NCI-H1694 (cell line): Measurements from ENCODE around the gene PPIB.

Experiments used
- DNase-seq: peaks from one replicate; lab custom pipeline; 2025; lab: John Stamatoyannopoulos, UW

Gene PPIB

DNA sequence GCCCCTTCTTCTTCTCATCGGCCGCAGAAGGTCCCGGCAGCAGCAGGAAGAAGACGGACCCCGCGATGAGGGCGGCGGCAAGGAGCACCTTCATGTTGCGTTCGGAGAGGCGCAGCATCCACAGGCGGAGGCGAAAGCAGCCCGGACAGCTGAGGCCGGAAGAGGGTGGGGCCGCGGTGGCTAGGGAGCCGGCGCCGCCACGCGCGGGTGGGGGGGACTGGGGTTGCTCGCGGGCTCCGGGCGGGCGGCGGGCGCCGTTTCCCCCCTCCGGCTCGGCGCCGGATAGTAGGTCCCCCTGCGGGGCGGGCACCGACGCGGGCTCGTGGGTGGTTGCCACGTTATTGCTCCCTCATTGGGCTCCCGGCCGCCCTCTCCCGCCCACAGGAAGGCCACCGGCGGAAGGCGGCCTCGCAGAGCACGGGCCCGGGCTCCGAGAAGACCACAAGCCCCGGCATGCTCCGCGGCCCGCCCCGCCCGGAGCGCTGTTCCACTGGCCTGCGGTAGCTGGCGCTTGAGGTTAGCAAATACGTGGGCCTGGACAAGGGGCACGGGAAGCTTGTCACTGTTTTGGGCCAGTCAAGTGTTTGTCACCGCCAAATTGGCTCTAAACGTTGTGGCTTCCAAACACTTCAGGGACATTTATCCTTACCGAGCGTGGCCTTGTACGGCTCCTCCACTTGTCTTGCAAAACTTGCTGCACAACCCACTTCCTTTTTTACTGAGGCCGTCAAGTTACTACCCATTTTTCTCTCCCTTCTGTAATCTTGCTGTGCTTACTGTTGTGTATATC, at the start of gene PPIB:
Gene PPIB (minus strand): TSS at position 154 of the 790 bp plus-strand sequence. CDS start 36 bp downstream, at position 118.
- DNase-seq: peak; percentile 75

DNA sequence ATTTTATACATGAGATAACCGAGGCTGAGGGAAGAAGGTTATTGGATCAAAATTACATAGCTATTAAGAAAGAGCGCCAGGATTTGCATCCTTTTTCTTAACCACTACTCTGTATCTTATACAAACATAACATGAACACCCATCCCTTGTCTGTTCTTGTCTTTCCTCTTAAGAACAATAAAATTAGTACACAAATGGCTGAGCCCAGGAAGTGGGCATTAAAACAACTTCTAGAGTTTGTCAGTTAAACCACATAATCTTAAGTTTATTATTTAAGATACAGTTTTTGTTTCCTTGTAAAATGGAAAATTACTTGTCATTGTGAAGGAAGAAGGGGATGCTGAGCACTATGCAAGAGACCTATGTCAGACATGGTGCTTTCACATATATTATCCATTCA, 48.9 kb upstream of the PPIB start:
- no peak for DNase-seq

DNA sequence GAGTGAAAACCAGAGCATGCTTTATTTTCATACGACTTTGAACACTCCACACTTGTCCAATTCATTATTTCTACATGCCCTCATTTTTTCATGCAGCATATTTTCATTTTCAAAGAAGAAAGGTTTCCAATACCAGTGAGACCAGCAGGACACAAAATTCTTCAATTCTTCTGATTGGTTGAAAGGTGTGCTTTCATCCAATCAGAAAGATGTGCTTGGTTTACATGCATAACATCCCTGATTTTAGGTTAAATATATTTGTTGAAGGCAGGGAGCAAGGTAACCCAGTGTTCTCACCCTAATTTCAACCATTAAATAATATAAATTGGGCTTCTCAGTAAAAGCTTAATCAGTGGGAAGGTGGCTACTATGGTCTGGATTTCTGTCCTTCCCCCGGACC, 47.5 kb upstream of the PPIB start:
- DNase-seq: no peak

DNA sequence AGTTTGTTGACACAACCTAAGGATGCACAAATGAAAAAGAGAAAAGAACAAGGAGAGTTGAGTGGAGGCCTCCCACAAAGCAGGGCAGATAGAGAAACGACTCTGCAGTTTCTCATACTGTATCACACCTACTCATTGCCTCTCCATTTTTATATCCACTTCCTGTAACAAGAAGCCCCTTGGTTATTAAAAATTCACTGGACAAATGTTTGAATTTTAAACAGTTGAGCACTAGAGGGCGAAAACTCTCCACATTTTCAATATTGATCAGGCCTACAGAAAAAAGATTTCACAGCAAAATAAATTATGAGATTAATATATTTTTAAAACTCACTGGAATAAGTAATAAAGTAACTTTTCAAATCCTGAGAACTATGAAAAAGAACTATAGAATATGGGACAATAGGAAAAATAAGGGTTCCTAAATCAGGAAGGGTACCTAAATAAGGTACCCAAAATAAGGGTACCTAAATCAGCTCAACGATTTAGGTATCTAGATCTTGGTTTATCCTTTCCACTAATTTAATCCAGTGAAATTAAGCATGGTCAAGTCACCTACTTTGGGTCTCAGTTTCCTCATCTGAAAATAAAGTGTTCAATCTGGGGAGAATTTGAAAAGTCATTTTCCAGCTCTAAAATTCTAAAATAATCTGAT, 47.0 kb upstream of the PPIB start:
- peak; percentile 47 for DNase-seq

DNA sequence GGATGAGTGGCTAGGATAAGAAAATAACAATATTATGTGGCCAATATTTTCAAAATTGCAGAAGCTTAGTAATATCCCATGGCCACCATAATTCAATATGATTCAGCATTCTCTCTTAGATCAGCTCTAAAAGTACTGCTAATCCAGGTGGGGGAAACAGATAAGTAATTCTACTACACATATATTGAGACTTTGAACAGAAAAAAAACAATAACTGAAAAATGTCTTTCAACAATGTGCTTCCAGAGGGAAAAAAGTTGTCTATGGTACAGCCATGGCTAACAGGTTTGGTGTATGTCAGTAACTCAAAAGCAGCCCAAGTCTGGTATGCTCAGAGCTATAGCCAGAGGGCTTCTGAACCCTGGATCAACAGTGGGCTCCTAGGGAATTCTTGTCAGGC, 42.4 kb upstream of the PPIB start:
- no peak for DNase-seq

DNA sequence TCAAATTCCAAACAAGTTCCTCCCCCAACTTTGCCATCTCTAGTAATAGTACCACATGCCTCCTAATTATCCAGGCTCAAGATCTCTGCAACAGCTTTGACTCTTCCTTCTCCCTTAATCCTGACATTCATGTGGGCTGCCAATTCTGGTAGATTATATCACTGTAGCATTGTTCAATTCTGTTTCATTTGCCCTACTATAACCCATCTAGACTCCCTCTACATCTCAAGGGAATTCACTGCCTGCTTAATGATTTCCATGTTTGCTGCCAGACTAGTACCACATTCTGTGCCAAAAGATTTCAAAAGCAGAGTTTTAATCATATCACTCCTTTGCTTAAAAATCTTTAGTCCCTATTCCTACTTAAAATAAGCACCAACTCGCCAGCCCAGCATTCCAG, 34.6 kb upstream of the PPIB start:
- DNase-seq: no peak

DNA sequence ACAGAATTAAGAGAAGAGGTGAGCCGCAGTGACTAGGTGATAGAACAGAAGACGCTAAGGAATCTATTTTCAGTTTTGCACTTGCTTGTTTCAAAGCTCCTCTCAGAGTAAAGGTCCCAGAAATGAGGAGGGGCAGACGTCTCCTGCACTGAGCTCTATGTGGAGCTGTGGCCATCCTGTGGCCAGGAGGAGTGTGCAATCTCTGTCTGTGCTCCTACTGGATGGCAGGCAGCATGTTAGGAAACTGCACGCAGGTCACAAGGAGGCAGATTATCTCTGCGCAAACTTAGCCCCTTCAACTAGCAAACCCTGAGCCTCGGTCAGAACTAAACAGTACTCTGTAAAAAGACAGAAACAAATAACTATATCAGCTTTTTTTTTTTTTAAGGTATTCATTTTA, 31.1 kb upstream of the PPIB start:
- no peak for DNase-seq

DNA sequence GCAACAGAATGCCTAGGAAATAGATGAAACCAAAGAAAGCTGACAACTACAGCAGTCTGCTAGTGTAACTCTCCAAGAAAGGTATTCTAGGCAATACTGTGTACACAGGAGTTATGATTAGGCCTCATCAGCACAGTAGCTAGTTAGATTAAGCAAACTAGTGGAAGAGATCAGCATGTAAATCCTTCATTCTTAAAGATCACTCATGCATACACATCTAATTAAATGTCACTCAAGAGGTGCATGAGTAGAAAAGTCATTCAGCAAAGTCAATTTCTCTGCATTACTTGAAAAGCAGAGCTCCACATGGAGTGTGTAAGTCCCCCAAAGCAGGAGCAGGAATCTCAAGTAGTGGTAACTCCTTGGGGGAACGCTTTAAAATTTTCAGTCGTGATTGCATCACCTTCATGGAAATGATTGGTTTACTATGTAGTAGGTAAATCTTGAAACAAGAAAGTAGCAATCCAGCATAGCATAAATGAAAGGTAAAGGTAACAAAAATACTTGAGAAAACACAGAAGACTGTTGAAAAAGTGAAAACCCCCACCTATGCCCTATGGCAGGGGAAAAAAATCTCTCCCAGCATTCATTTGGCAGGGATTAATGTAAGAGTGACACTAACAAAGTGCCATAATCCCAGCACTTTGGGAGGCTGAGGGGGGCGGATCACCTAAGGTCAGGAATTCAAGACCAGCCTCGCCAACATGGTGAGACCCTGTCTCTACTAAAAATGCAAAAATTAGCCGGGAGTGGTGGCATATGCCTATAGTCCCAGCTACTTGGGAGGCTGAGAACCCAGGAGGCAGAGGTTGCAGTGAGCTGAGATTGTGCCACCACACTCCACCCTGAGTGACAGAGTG, 29.4 kb upstream of the PPIB start:
- no peak for DNase-seq

DNA sequence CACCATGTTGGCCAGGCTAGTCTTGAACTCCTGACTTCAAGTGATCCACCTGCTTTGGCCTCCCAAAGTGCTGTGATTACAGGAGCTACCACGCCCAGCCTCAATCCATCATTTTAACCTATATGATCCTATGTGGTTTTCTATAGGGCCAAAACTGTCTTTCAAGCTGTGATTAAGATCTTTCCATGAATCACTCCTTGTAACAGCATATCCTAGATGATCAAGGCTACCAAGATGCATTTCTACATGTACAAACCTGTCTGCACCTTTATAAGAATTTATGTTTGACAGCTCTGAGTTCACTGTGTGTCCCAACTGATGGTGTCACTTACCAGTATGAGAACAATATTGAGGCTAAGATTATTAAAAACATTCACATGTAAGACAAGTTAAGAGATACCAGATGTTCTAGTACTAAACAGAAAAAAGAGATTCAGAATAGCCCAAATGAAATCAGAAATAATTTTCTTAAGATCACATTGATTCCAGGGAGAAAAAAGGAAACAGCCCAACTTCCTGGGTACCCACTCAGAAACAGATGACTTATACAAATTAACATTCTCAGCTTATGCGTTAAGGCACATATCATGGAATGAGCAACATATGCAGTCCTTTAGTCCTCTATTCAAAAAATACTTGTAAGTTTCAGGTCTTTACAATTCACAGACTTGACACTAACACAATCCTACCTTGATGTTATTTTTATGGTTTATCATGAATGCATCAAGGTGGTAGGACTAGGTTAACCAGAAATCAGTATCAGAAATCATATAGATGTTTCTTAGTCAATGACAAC, 24.8 kb upstream of the PPIB start:
- no peak for DNase-seq

DNA sequence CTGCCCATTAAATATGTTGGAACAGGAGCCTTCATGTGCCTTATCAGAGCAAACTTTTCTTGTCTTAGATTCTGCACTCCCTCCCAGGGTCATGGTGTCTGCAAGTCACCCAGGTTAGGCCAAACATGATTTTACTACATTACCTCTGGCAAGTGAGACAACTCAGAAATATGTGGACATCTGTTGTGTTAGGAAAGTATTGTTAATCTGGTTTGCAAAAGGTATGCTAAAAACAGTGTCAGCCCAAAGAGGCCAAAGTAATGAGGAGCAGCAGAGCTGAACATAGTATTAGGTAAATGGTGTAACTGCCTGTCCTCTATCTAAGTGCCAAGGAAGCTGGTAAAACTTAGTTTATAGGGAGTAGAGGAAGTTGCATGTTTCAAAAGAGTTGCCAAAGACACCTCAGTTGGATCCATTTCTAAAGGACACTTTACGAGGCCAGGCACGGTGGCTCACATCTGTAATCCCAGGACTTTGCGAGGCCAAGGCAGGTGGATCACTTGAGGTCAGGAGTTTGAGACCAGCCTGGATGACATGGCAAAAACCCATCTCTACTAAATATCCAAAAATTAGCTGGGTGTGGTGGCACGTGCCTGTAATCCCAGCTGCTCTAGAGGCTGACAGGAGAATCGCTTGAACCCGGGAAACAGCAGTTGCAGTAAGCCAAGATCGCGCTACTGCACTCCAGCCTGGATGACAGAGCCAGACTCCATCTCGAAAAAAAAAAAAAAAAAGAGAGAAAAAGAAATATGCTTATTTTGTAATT, 22.5 kb upstream of the PPIB start:
- DNase-seq: no peak

DNA sequence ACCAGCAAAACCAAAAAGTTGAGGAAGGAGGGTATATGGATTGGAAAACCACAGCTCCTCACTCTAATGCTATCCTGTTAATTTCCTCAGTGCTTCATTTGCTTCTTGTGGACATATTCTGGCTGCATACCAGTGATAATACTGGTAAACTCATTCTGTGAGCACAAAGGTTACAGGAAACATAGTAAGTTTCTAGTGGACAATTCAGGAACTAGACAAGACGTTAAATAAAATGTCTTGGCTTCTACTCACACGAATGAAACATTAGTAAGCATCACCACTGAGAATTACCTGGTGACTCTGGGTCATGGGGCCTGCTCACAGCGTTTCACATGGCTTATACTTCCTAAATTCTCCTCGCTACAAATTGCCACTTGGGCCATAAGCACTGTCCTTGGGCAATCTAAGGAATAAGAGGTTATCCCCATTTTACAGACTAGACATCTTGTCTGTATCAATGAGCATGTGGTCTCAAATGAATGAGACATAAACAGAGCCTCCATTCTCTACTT, 20.1 kb upstream of the PPIB start:
- DNase-seq: no peak

DNA sequence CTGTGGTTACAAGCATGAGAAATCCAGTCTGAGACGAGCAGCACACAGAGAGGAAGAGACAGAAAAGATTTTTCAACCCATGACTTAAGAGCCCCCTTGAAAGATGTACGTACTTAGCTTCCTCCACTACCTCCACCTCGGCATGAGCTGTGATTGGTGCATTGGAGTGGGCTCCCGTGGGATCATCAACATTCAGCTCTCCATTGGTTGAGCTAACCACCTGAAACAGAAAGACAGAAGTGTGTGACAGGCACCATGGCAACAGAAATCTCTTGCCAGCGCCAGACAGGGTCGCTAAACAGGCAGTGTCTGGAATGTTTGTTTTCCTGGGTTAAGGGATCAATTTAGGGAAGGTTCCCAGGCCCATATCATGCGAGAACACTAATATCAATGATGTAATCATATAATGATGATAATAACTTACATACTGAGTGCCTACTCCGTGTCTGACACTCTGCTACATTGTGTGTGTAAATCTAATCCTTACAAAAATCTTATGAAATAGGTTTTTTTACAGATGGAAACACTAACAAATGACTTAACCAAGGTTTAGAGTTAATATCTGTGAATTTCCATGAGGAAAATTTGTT, 17.5 kb upstream of the PPIB start:
- DNase-seq: no peak

DNA sequence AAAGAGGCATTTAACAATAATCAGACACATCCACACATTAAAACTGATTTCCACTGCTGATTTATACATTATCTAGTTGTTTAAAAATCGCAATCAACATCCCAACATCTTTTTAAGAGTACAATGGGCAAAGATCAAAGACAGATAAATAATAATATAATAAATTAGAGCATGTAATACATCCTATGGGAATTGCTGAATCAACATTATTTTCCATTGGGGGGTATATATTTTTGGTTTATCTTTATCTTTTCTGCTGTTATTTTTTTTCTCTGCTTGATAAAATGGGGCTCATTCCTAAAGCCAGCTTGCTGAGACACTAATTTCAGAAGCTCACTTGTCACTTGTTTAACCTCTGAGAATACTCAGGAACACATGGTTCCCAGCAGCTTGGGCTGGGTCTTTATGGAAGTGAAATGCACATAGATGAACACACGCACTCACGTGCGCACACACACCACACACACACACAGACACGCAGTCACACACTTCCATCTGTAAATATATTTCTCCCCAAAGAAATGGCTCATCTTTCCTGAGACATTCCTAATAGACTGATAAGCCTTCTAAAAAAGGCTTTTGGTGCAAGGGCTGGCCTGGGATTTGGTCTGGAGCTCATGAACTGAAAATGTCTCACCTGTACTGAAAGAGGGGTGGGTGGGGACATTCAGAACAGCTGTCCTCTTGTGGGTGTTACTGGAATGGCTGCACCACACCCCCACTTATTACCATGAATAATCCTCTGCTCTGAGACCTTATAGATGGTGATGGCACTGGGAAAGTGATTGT, 3.5 kb upstream of the PPIB start:
- no peak for DNase-seq

DNA sequence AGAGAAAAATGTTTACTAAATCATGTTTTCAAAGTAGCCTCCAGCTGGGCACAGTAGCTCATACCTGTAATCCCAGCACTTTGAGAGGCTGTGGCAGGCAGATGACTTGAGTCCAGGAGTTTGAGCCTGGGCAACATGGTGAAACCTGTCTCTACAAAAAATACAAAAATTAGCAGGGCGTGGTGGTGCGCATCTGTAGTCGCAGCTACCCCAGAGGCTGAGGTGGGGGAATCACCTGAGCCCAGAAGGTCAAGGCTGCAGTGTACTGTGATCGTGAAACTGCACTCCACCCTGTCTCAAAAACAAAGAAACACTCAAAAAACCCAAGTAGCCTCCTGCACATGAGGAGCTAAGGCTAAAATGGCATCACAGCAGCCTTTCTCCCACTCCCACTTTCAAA, 1.6 kb upstream of the PPIB start:
- DNase-seq: no peak

DNA sequence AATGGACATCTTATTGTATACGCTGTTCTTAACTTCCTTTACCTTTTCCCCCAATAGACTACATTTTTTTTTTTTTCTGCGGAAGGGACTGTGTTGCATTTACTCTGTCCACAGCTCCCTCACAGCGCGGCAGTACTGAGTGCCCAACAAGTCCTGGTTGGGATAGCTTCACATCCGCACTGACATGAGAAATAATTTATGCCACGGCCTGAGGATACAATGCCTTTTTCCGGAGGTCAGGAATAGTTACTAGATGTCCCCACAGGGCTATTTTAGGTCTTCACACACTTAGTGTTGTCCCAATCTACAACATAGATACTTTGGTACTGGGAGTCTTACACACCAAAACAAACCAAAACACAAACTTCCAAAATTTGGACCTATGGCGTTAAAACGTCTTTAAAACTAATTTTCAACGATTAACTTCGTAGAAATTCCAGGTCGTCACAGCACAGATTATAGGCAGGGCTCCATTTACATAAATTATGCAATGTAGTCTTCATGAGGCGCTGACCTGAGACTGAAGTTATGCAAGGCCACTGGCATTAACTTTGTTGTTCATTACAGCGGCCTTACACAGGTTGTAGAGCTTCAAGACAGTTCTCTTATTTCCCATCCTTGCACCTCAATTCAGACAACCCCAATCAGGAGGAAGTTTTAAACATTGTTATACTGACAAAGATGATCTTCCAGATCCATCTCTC, 989 bp upstream of the PPIB start:
- DNase-seq: no peak

DNA sequence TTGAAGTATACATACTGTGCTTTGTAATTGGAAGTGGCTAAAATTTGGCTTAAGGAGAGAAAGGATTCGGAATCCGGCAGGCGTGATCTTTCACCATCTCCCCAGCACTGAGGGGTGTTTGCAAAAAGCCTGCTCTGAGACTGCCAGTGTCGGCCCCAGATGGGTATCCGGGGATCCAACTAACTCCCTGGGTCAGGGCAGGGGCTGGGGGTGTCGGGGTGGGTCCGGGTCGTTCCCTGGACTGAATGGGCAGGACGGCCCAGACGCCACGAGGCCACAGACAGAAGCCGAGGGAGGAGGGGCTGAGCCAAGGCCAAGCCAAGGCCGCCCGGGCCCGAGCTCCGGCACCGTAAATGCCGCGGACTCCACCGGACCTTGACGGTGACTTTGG, 349 bp downstream of the PPIB start:
- no peak for DNase-seq

DNA sequence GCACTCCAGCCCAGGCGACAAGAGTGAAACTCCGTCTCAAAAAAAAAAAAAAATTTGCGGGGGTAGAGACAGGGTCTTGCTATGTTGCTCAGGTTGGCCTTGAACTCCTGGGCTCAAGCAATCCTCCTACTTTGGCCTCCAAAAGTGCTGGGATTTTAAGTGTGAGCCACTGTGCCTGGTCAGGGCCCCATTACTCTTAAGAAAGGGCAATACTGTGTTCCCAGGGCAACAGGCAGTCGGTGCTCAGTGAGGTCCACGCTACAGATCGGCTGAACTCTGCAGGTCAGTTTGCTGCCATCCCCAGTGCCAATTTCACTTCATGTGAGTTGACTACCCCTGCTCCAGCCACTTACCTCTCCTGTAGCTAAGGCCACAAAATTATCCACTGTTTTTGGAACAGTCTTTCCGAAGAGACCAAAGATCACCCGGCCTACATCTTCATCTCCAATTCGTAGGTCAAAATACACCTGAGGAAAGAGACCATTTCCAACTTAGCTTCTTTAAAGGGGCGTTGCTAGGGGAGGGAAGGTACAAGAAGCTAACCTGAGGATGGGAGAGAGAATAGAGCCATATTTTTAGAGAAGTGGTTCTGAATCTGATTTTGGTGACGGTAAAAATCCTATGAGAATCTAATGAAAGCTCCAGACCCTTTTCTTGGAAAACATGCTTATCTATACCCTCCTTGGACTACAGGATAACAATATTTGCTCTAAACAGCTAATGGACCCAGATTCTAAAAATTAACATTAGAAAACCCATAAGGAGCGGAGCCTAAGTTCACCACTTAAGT, 939 bp downstream of the PPIB start:
- no peak for DNase-seq

DNA sequence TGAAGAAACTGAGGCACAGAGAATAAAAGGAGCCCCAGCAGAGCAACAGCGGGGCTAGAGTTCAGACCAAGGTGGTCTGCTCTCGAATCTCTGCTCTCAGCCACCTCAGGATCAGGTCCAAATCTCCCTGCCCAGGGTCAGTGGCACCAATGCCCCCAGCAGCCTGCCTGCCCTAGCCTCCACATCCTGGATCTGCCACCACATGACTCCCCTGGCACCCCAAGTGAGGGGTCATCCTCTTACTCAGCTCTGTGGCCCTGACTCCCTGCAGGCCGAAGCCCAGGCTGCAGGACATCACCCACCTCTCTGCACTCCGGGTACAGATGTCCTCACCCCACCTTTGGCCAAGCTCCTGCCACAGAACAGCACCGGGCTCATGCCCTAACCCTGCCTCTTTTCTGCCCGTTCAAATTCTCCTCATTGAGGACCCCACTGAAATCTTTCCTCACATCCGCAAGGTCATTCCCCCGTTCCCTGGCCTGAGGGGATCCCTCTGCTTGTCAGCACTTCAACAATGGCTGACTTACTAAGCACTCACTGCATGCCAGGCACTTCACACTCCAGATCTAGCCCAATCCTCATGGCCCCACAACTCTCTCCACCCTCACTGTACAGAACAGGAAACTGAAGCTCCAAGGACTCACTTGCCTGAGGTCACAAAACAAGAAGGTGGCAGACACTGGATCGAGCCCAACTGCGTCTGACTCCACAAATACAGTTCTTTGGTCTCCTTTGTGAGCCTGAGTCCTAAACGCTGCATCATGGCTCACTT, 4.3 kb downstream of the PPIB start:
- no peak for DNase-seq
